Upper lobe of left lung (tissue), 6 donors: Measurements from ENCODE around the gene THAP4. TPM values are rescaled to one million over a fixed set of nuclear protein-coding genes. Genes with fewer than 3 reads are reported as not detected.

Experiments
- ATAC-seq, 2 donors: fragments of 200-7000 bp; cut with Tn5 transposase; one replicate each; pipeline ENCODE4 v1.9.1; 2022; ENCODE audit warnings: mild to moderate bottlenecking in 2 of 2, moderate library complexity in 2 of 2; ENCODE audit not compliant: low FRiP score in 2 of 2
- DNase-seq, 2 donors: peaks; one replicate each; pipeline ENCODE4 v3.0.0-alpha.2; 2019 to 2020
- H3K27ac ChIP-seq, 4 donors: fragments of 200-600 bp; sonication (generic); one replicate each; pipeline ENCODE4 v1.5.1; 2016 to 2019
- H3K27me3 ChIP-seq, 4 donors: fragments of 200-600 bp; sonication (generic); one replicate each; pipeline ENCODE4 v1.5.1; 2017 to 2019
- H3K36me3 ChIP-seq, 4 donors: fragments of 200-600 bp; sonication (generic); one replicate each; pipeline ENCODE4 v1.5.1; 2016 to 2019
- H3K4me1 ChIP-seq, 4 donors: fragments of 200-600 bp; sonication (generic); one replicate each; pipeline ENCODE4 v1.5.1; 2018 to 2019
- H3K4me3 ChIP-seq, 4 donors: fragments of 200-600 bp; sonication (generic); one replicate each; pipeline ENCODE4 v1.5.1; 2017 to 2019; ENCODE audit warnings: mild to moderate bottlenecking in 2 of 4, moderate library complexity in 1 of 4
- H3K9me3 ChIP-seq, 4 donors: fragments of 200-600 bp; sonication (generic); one replicate each; pipeline ENCODE4 v1.5.1; 2018 to 2019
- CTCF ChIP-seq, 6 experiments: fragments of 450-650 bp in 4 of 6; fragments of 200-600 bp in 2 of 6; sonication (generic) in 2 of 6; IDR thresholded peaks; one replicate each; pipeline ENCODE4 v1.5.1; 2016 to 2019; ENCODE audit warnings: antibody characterized with exemption in 6 of 6
- EP300 ChIP-seq, 4 donors: sonication (generic); formaldehyde crosslinking; IDR thresholded peaks; one replicate each; pipeline ENCODE4 v1.5.1; 2017; ENCODE audit warnings: antibody characterized with exemption in 4 of 4, control low read depth in 2 of 4
- POLR2A ChIP-seq, 4 donors: fragments of 450-650 bp; IDR thresholded peaks; one replicate each; pipeline ENCODE4 v1.5.1; 2016 to 2017; ENCODE audit warnings: antibody characterized with exemption in 4 of 4, mild to moderate bottlenecking in 2 of 4
- POLR2AphosphoS5 ChIP-seq, 2 donors: sonication (generic); formaldehyde crosslinking; IDR thresholded peaks; one replicate each; pipeline ENCODE4 v1.5.1; 2017; ENCODE audit warnings: antibody characterized with exemption in 2 of 2
- WGBS, 2 donors: methylation state at CpG; one replicate each; pipeline ENCODE4 v1.1.5; 2017 to 2018; 5-methylcytosine and 5-hydroxymethylcytosine counted together
- total RNA-seq, 6 donors: library from RNA; depleted of rRNA in 4 of 6; stranded (reverse); fragments of >200 nt in 4 of 6; gene quantifications; one replicate each; pipeline versions ENCODE4 v1.1.0 to v1.2.1, GENCODE V29; 2016 to 2021
- donor health status: DM: no; HTN: no; CAD: no; lungs with moderate emphysema.
- donor health status: DM: no; HTN: yes; CAD: no; lungs with severe emphysema.

The THAP4 gene
- 10 to 100 TPM; 36.6 to 85.9 (median 48.1) TPM for total RNA-seq

GRCh38 chr2:241637018-241637794, at the start of gene THAP4, which contains the start of gene ATG4B:
TSS of gene THAP4 (minus strand) at chr2:241637158. CDS start at chr2:241637017, 141 bp downstream.
TSS of gene ATG4B (plus strand) at chr2:241637693. CDS start at chr2:241637715, 22 bp downstream.
- peak within 1 kb of the TSS; percentile 94 to 100 (median 98) for H3K27ac ChIP-seq
- peak in 2 of 6 experiments; percentile 18 to 23 for TF ChIP-seq CTCF (IDR thresholded peaks at IDR 0.05)
- peak; percentile 87 to 97 for TF ChIP-seq POLR2AphosphoS5 (IDR thresholded peaks at IDR 0.05)
- no peak for TF ChIP-seq EP300 (IDR thresholded peaks at IDR 0.05)
- TF ChIP-seq POLR2A (IDR thresholded peaks at IDR 0.05), result peak in 1 of 4 donors; percentile 81
- H3K9me3 ChIP-seq, result no peaks in the 10 kb centered on the region
- DNase-seq (peak; percentile 89 to 97), ATAC-seq (peak; percentile 90 to 93)
- 0% methylated on average over 1 of the region's 123 CpGs; no CpG with 5 or more reads in 1 of the 2 donors for WGBS, 2 donors
- H3K36me3 ChIP-seq, result peaks cover 8 to 17% (median 14%) of the 10 kb centered on the region in 4 donors
- H3K4me1 ChIP-seq, result peaks cover 32 to 51% (median 38%) of the 10 kb centered on the region in 4 donors
- peak within 1 kb of the TSS; percentile 83 to 92 (median 86) for H3K4me3 ChIP-seq
- H3K27me3 ChIP-seq, result no peaks in the 10 kb centered on the region

- ATAC-seq (peak in 1 of 2 donors; percentile 16), DNase-seq (no peak)
- Histone ChIP-seq H3K36me3 (peaks cover 3 to 36% (median 5%) of the 10 kb centered on the region in 4 donors), H3K9me3 (no peaks in the 10 kb centered on the region), H3K4me3 (peak overlapping the region; percentile 93 to 99 (median 99)), H3K4me1 (peaks cover 20 to 40% (median 25%) of the 10 kb centered on the region in 4 donors), H3K27me3 (no peaks in the 10 kb centered on the region), H3K27ac (peak overlapping the region; percentile 88 to 95 (median 94))
- 0% methylated on average over 24 to 31 of the region's 37 CpGs for WGBS, 2 donors
- no peak for TF ChIP-seq EP300 (IDR thresholded peaks at IDR 0.05)
- TF ChIP-seq POLR2A (IDR thresholded peaks at IDR 0.05), result no peak
- no peak for TF ChIP-seq CTCF (IDR thresholded peaks at IDR 0.05)
- TF ChIP-seq POLR2AphosphoS5 (IDR thresholded peaks at IDR 0.05), result no peak
These were observed 49.3 kb upstream of the THAP4 start for GRCh38 chr2:241686324-241686649.

GRCh38 chr2:241680827-241681599, 44.1 kb upstream of the THAP4 start:
- WGBS, 2 donors, result 89 to 92% methylated on average over 14 of the region's 14 CpGs
- peaks cover 5 to 9% (median 5%) of the 10 kb centered on the region in 4 donors for H3K4me1 ChIP-seq
- peaks cover 6 to 69% (median 29%) of the 10 kb centered on the region in 4 donors for H3K36me3 ChIP-seq
- no peak overlapping the region for H3K27ac ChIP-seq
- H3K9me3 ChIP-seq, result no peaks in the 10 kb centered on the region
- no peak overlapping the region for H3K4me3 ChIP-seq
- TF ChIP-seq CTCF (IDR thresholded peaks at IDR 0.05) (no peak), POLR2AphosphoS5 (IDR thresholded peaks at IDR 0.05) (no peak), POLR2A (IDR thresholded peaks at IDR 0.05) (no peak), EP300 (IDR thresholded peaks at IDR 0.05) (no peak)
- peak in 1 of 2 donors; percentile 89 for ATAC-seq
- DNase-seq, result no peak
- H3K27me3 ChIP-seq, result no peaks in the 10 kb centered on the region

GRCh38 chr2:241680044-241680443, 43.1 kb upstream of the THAP4 start:
- Histone ChIP-seq H3K4me1 (no peaks in the 10 kb centered on the region), H3K4me3 (no peak overlapping the region), H3K27ac (no peak overlapping the region), H3K9me3 (no peaks in the 10 kb centered on the region), H3K36me3 (peaks cover 6 to 74% (median 34%) of the 10 kb centered on the region in 4 donors), H3K27me3 (no peaks in the 10 kb centered on the region)
- WGBS, 2 donors, result 94% methylated on average over 12 of the region's 12 CpGs
- no peak for ATAC-seq
- TF ChIP-seq POLR2A (IDR thresholded peaks at IDR 0.05) (no peak), EP300 (IDR thresholded peaks at IDR 0.05) (no peak), POLR2AphosphoS5 (IDR thresholded peaks at IDR 0.05) (no peak), CTCF (IDR thresholded peaks at IDR 0.05) (no peak)
- DNase-seq, result no peak
